ENCODE data around the gene CYB5D1. TPM values are rescaled to one million over a fixed set of nuclear protein-coding genes. Genes with fewer than 3 reads are reported as not detected.
A peak's percentile ranks its signal among the peaks of the same experiment; 100 is the strongest.

The CYB5D1 gene
- total RNA-seq, 1 donor from 2014 or later: 21.1 TPM

- Mint-ChIP-seq H3K9me3 (ENCODE audit: unreplicated experiment) (no peaks in the 10 kb centered on the region), H3K36me3 (ENCODE audit: low read depth, unreplicated experiment) (peaks cover 24% of the 10 kb centered on the region), H3K4me1 (ENCODE audit: low read depth, unreplicated experiment) (peaks cover 13% of the 10 kb centered on the region), H3K4me3 (ENCODE audit: unreplicated experiment) (peak overlapping the region; percentile 57), H3K27me3 (ENCODE audit: low read depth, unreplicated experiment) (no peaks in the 10 kb centered on the region), H3K27ac (ENCODE audit: unreplicated experiment) (peak overlapping the region; percentile 34)
- Histone ChIP-seq H3K9me3 (ENCODE audit: insufficient read depth, low read depth, low read length) (no peaks in the 10 kb centered on the region), H2AFZ (ENCODE audit: low read depth, low read length) (no peak overlapping the region), H3K27me3 (ENCODE audit: insufficient read depth, low read length) (no peaks in the 10 kb centered on the region), H3K27ac (ENCODE audit: low read depth, low read length) (no peak overlapping the region), H3K9ac (ENCODE audit: low read length) (no peak overlapping the region), H3K4me3 (ENCODE audit: insufficient read depth, low read depth, low read length) (no peak overlapping the region), H4K20me1 (ENCODE audit: insufficient read depth, low read length) (peaks cover 44% of the 10 kb centered on the region), H3K79me2 (ENCODE audit: insufficient read depth, low read length) (peaks cover 7% of the 10 kb centered on the region), H3K4me2 (ENCODE audit: low read length) (no peak overlapping the region), H3K36me3 (ENCODE audit: insufficient read depth, low read length) (peaks cover 11% of the 10 kb centered on the region), H3K4me1 (ENCODE audit: insufficient read depth, low read length) (peaks cover 22% of the 10 kb centered on the region)
- DNase-seq (ENCODE audit: low read depth): peak; percentile 51
- no peak for FAIRE-seq
- TF ChIP-seq CTCF (IDR thresholded peaks at IDR 0.05; ENCODE audit: insufficient read depth, low read depth, low read length): peak; percentile 80
- no peak for TF ChIP-seq EZH2 (IDR thresholded peaks at IDR 0.05; ENCODE audit: insufficient read depth, low read length)
These were observed 6.2 kb upstream of the CYB5D1 start for GRCh38 chr17:7851438-7852261.

- peaks cover 7% of the 10 kb centered on the region for H3K79me2 ChIP-seq (ENCODE audit: insufficient read depth, low read length)
- peaks cover 11% of the 10 kb centered on the region for H3K36me3 ChIP-seq (ENCODE audit: insufficient read depth, low read length)
- H4K20me1 ChIP-seq (ENCODE audit: insufficient read depth, low read length): peaks cover 46% of the 10 kb centered on the region
- TF ChIP-seq EZH2 (IDR thresholded peaks at IDR 0.05; ENCODE audit: insufficient read depth, low read length) (no peak), CTCF (IDR thresholded peaks at IDR 0.05; ENCODE audit: insufficient read depth, low read depth, low read length) (no peak)
- no peak overlapping the region for H3K9ac ChIP-seq (ENCODE audit: low read length)
- Mint-ChIP-seq H3K27me3 (ENCODE audit: low read depth, unreplicated experiment) (no peaks in the 10 kb centered on the region), H3K4me1 (ENCODE audit: low read depth, unreplicated experiment) (peaks cover 11% of the 10 kb centered on the region), H3K9me3 (ENCODE audit: unreplicated experiment) (no peaks in the 10 kb centered on the region), H3K27ac (ENCODE audit: unreplicated experiment) (peak overlapping the region; percentile 34), H3K36me3 (ENCODE audit: low read depth, unreplicated experiment) (peaks cover 24% of the 10 kb centered on the region), H3K4me3 (ENCODE audit: unreplicated experiment) (peak overlapping the region; percentile 40)
- no peak overlapping the region for H3K4me2 ChIP-seq (ENCODE audit: low read length)
- H3K4me3 ChIP-seq (ENCODE audit: insufficient read depth, low read depth, low read length): no peak overlapping the region
- peaks cover 23% of the 10 kb centered on the region for H3K4me1 ChIP-seq (ENCODE audit: insufficient read depth, low read length)
- no peaks in the 10 kb centered on the region for H3K27me3 ChIP-seq (ENCODE audit: insufficient read depth, low read length)
- no peak for DNase-seq (ENCODE audit: low read depth)
- H3K27ac ChIP-seq (ENCODE audit: low read depth, low read length): no peak overlapping the region
- FAIRE-seq: no peak
- H2AFZ ChIP-seq (ENCODE audit: low read depth, low read length): no peak overlapping the region
- no peaks in the 10 kb centered on the region for H3K9me3 ChIP-seq (ENCODE audit: insufficient read depth, low read depth, low read length)
These were observed 5.5 kb upstream of the CYB5D1 start for GRCh38 chr17:7852262-7852670.

All from astrocyte (in vitro differentiated cells and primary cell).